ENCODE data around the gene NRG3. TPM values are rescaled to one million over a fixed set of nuclear protein-coding genes. Genes with fewer than 3 reads are reported as not detected.

NRG3 gene
- total RNA-seq, 1 donor from 2014 or later, result 0.92 TPM

DNA sequence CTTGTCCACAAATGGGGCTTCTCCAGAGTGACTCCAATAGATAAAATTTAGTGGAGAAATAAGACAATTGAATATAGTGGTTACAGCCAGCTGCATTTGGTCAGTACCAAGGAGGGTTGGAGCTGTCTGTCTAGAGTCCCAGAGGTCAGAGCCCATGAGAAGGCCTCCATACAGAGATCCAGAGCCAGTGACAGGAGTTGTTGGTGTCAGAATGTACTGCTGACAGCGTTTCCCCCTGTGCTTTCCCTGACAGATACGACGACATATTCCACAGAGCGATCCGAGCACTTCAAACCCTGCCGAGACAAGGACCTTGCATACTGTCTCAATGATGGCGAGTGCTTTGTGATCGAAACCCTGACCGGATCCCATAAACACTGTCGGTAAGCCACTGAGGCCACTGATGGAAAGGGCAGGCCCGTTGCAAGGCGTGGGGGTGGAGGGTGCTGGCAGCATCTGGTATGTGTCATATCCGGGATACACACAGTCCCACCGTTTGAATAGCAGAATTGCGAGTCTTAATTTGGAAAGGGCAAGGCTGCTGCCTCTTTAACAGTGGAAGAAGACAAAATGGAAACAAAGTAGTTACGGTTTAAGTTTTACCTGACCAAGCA lies 483.6 kb downstream of the NRG3 start:
- DNase-seq (ENCODE audit: low read depth), result no peak
- TF ChIP-seq CTCF (conservative IDR thresholded peaks at IDR 0.05; ENCODE audit: low read depth, low read length), result no peak
- H3K4me3 ChIP-seq (ENCODE audit: low read depth, low read length), result no peak overlapping the region

DNA sequence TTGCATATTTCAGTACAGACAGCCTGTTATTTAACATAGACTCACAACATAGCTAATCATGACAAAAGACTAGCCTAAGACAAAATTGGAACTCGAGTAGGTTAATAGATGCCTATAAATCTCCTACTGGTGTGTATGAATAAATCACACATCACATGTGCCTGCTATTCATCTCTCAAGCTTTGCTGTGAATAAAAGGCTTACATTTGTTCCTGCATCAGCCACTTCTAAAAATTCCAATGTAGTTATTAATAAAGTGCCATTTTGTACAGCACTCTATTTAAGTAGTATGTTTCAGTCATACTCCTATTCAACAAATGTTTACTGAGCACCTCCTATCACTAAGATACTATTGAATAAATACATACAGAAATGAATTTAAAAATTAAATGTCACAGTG lies 486.3 kb downstream of the NRG3 start:
- DNase-seq (ENCODE audit: low read depth), result no peak
- no peak overlapping the region for H3K4me3 ChIP-seq (ENCODE audit: low read depth, low read length)
- TF ChIP-seq CTCF (conservative IDR thresholded peaks at IDR 0.05; ENCODE audit: low read depth, low read length), result no peak

DNA sequence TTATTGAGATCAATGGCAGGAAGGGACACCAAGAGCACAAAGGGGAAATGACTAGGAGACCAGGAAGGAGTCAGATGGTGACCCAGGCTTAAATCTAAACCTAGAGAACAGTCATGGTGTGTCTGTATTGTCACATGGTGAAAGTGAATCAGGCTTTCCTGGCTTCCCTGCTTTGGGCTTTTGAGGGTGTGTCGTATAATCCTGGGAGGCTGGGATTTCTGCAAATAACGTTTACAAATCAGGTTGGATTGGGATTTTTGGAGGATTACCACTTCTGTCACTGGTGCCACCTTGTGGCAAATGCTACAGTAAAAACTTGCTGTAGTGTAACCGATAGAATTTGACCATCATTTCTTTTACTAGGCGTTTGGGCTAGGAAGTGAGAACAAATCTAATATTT lies 502.6 kb downstream of the NRG3 start:
- peak; percentile 3 for DNase-seq (ENCODE audit: low read depth)
- peak; percentile 57 for TF ChIP-seq CTCF (conservative IDR thresholded peaks at IDR 0.05; ENCODE audit: low read depth, low read length)
- H3K4me3 ChIP-seq (ENCODE audit: low read depth, low read length), result no peak overlapping the region

DNA sequence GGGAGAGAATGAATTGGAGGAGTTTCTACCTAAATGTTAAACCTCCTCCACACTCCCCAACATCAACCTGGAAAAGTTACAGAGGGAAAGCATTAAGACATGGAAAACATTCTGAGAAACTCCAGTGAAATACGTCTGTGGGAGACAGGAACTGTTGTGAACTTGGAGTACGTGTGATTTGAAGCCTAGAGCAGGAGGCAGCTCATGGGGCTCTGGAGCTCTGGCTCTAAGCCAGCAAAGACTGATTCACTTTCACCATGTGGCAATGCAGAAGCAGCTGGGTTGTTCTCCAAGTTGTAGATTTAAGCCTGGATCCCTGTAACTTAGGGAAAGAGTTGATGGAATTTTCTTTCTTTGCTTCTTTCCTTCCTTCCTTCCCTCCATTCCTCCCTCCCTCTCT lies 503.2 kb downstream of the NRG3 start:
- H3K4me3 ChIP-seq (ENCODE audit: low read depth, low read length), result no peak overlapping the region
- no peak for TF ChIP-seq CTCF (conservative IDR thresholded peaks at IDR 0.05; ENCODE audit: low read depth, low read length)
- peak; percentile 52 for DNase-seq (ENCODE audit: low read depth)

DNA sequence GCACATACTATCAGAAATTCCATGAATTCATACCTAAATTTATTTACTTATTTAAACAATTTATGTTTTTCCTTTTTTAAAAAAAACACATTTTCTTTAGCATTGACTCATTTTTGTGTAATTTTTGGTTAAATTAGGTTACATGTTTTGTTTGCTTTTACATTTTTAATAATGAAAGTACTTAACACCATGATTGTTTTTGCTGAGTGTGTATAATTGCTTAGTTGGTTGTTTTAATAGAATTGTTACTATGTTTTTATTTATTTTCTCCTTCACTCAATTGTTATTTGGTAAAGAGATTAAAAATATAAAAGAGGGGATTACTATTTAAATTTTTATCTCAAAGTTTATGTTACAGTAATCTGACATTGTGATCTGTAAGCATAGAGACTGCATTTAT lies 508.4 kb downstream of the NRG3 start:
- no peak for DNase-seq (ENCODE audit: low read depth)
- no peak for TF ChIP-seq CTCF (conservative IDR thresholded peaks at IDR 0.05; ENCODE audit: low read depth, low read length)
- no peak overlapping the region for H3K4me3 ChIP-seq (ENCODE audit: low read depth, low read length)

GRCh38 chr10:82390866-82391658 lies 516.1 kb downstream of the NRG3 start:
- DNase-seq (ENCODE audit: low read depth), result no peak
- no peak for TF ChIP-seq CTCF (conservative IDR thresholded peaks at IDR 0.05; ENCODE audit: low read depth, low read length)
- H3K4me3 ChIP-seq (ENCODE audit: low read depth, low read length), result no peak overlapping the region

DNA sequence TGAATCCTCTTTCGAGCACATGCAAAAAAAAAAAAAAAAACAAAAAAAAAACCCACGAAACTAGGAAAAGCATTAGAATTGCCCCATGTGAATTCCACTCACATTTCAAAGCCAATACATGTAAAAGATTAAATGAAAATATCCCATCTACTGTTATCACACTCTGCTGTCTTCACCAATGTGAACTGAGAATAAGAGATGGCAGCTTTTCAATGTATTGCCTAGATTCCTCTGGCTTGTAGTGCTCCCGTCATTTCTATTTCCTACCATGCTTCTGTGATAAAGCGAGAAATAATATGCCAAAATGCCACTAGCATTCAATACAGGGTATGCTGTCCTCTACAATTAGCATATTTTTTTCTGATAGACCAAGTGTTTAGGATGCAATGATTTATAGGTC lies 517.0 kb downstream of the NRG3 start:
- TF ChIP-seq CTCF (conservative IDR thresholded peaks at IDR 0.05; ENCODE audit: low read depth, low read length), result no peak
- DNase-seq (ENCODE audit: low read depth), result no peak
- H3K4me3 ChIP-seq (ENCODE audit: low read depth, low read length), result no peak overlapping the region
